Panc1 (cell line): ENCODE measurements around the gene DNAI2.

ENCODE experiments used
- POLR2AphosphoS5 ChIP-seq: IDR thresholded peaks from 2 replicates; pipeline ENCODE4 v1.6.1; 2012; ENCODE audit warnings: mild to moderate bottlenecking, low read depth, low read length, moderate library complexity
- TF ChIP-seq, protein P1 (sequence below): fragments of 450-650 bp; IDR thresholded peaks from 2 replicates; pipeline ENCODE4 v1.5.1; 2017; ENCODE audit warnings: mild to moderate bottlenecking

DNA sequence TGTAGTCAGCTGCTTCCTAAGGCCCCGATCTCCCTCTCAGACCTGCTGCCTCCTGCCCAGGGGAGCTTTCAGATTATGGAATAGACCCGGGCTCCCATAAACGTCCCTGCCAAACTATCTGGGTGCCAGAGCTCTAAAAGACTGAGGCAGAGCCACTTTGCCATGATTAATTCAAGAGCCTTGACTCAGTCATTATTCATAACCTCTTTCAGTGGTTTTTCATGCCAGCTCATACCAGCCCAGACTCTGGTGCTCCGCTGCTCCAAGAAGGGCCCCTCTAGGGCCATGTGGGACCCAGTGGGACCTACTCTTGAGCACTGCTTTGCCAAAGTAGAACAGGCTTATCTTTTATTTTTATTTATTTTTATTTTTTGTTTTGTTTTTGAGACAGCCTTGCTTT is 23.9 kb downstream of the DNAI2 start:
- TF ChIP-seq, protein P1, sequence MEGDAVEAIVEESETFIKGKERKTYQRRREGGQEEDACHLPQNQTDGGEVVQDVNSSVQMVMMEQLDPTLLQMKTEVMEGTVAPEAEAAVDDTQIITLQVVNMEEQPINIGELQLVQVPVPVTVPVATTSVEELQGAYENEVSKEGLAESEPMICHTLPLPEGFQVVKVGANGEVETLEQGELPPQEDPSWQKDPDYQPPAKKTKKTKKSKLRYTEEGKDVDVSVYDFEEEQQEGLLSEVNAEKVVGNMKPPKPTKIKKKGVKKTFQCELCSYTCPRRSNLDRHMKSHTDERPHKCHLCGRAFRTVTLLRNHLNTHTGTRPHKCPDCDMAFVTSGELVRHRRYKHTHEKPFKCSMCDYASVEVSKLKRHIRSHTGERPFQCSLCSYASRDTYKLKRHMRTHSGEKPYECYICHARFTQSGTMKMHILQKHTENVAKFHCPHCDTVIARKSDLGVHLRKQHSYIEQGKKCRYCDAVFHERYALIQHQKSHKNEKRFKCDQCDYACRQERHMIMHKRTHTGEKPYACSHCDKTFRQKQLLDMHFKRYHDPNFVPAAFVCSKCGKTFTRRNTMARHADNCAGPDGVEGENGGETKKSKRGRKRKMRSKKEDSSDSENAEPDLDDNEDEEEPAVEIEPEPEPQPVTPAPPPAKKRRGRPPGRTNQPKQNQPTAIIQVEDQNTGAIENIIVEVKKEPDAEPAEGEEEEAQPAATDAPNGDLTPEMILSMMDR, result no peak
- no peak for TF ChIP-seq POLR2AphosphoS5
